Spleen (tissue), 11 donors: ENCODE data around the gene RAB22A. TPM values are rescaled to one million over a fixed set of nuclear protein-coding genes. Genes with fewer than 3 reads are reported as not detected.

Experiments used
- DNase-seq: peaks from one replicate; pipeline ENCODE4 v3.0.0-alpha.2; 2020
- H3K27ac ChIP-seq, 8 donors: fragments of 200-600 bp; sonication (generic) in 7 of 8; 1 replicate in 4 of 8; 2 replicates in 4 of 8; pipeline versions ENCODE4 v1.5.0 to v1.8.0; 2016 to 2021; ENCODE audit warnings: inconsistent platforms in 4 of 8, mild to moderate bottlenecking in 4 of 8, moderate library complexity in 1 of 8
- H3K27me3 ChIP-seq, 7 donors: fragments of 200-600 bp; sonication (generic) in 6 of 7; replicated peaks in 1 of 7; 1 replicate in 4 of 7; 2 replicates in 3 of 7; pipeline versions ENCODE4 v1.5.0 to v1.8.0; 2016 to 2021; ENCODE audit warnings: inconsistent platforms in 3 of 7, mild to moderate bottlenecking in 1 of 7
- H3K36me3 ChIP-seq, 6 donors: fragments of 200-600 bp; sonication (generic) in 5 of 6; 1 replicate in 4 of 6; 2 replicates in 2 of 6; pipeline versions ENCODE4 v1.5.0 to v1.8.0; 2016 to 2021; ENCODE audit warnings: inconsistent platforms in 2 of 6
- H3K4me1 ChIP-seq, 6 donors: fragments of 200-600 bp; sonication (generic) in 5 of 6; 1 replicate in 3 of 6; 2 replicates in 3 of 6; pipeline versions ENCODE4 v1.5.0 to v1.8.0; 2016 to 2021; ENCODE audit warnings: inconsistent platforms in 3 of 6
- H3K4me3 ChIP-seq, 8 donors: fragments of 200-600 bp; sonication (generic) in 7 of 8; 1 replicate in 4 of 8; 2 replicates in 4 of 8; pipeline versions ENCODE4 v1.5.0 to v1.8.0; 2016 to 2021; ENCODE audit warnings: inconsistent platforms in 4 of 8, mild to moderate bottlenecking in 4 of 8, moderate library complexity in 2 of 8
- H3K9me3 ChIP-seq, 8 donors: fragments of 200-600 bp; sonication (generic) in 7 of 8; 1 replicate in 4 of 8; 2 replicates in 4 of 8; pipeline versions ENCODE4 v1.5.0 to v1.8.0; 2016 to 2021; ENCODE audit warnings: inconsistent platforms in 4 of 8
- POLR2A ChIP-seq, 3 donors: fragments of 450-650 bp; IDR thresholded peaks; one replicate each; pipeline ENCODE4 v1.5.1; 2017; ENCODE audit warnings: antibody characterized with exemption in 3 of 3, mild to moderate bottlenecking in 1 of 3
- POLR2AphosphoS5 ChIP-seq, 3 donors: sonication (generic); formaldehyde crosslinking; IDR thresholded peaks; one replicate each; pipeline ENCODE4 v1.5.1; 2017; ENCODE audit warnings: antibody characterized with exemption in 3 of 3
- WGBS, 5 donors: extraction: QIAGEN DNeasy Blood & Tissue Kit in 3 of 5; methylation state at CpG; one replicate each; pipeline versions ENCODE4 v1.1.5 to v1.1.7; 2013 to 2018; 5-methylcytosine and 5-hydroxymethylcytosine counted together
- intact Hi-C: fragments of 100-400 bp; cut with DNase I; formaldehyde crosslinking; loops from one replicate; pipeline ENCODE4 v1.15.0; 2023; ENCODE audit warnings: low total_unique reads
- polyA plus RNA-seq, 3 donors: library from polyadenylated mRNA; stranded (reverse); fragments of 200-250 nt; gene quantifications; one replicate each; pipeline ENCODE4 v1.2.1, GENCODE V29; 2013
- total RNA-seq, 7 donors: library from RNA; depleted of rRNA in 3 of 7; stranded (reverse); fragments of >200 nt in 3 of 7; fragmentation: NEBNext Ultra II Directional in 4 of 7; extraction: Animal tissue kit (Norgen Biotek cat#: 25700) in 4 of 7; gene quantifications; one replicate each; pipeline versions ENCODE4 v1.1.0 to v1.2.1, GENCODE V29; 2016 to 2021
- TF ChIP-seq, protein P1 (sequence below), 11 experiments: fragments of 200-600 bp in 7 of 11; fragments of 450-650 bp in 4 of 11; sonication (generic) in 4 of 11; IDR thresholded peaks in 8 of 11; conservative IDR thresholded peaks in 3 of 11; 1 replicate in 7 of 11; 2 replicates in 4 of 11; pipeline versions ENCODE4 v1.4.0 to v1.8.0; 2016 to 2021; ENCODE audit warnings: antibody characterized with exemption in 11 of 11, inconsistent platforms in 4 of 11, mild to moderate bottlenecking in 1 of 11
- donor health status: healthy with polysubstance abuse.
- donor health status: DM: no; HTN: no; CAD: no; lungs with moderate emphysema.
- donor health status: DM: no; HTN: no; CAD: no.
- donor health status: Bipolar disorder and iron deficiency.
- donor health status: healthy.
- donor health status: DM: no; HTN: no; CAD: no.
- donor health status: DM: yes; HTN: yes; CAD: no.

Gene RAB22A
- total and polyA plus RNA-seq, 10 donors: 4.2 to 22.6 (median 17.5) TPM

DNA sequence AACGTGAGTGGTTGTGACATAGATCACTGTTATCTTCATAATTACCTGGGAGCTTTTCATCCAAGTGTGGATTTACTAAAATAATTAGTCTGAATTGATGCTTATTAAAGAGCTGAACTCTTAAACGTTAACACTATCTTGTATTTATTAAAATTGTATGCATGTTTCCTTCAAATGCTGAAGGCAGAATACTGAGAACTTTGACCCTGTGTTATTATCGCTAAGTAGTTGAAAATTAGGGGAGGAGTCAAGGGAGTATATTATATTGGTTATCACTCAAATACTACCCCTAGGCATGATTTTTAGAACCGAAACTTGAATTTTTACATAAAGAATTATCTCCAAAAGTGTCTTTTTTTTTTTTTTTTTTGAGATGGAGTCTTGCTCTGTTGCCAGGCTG lies 85.3 kb downstream of the RAB22A start:
- H3K9me3 ChIP-seq: no peaks in the 10 kb centered on the region
- H3K4me1 ChIP-seq: peaks cover 23 to 99% (median 74%) of the 10 kb centered on the region in 6 donors
- peaks cover 0 to 30% (median 0%) of the 10 kb centered on the region in 6 donors for H3K36me3 ChIP-seq
- WGBS, 5 donors: 81 to 90% (median 85%) methylated on average over 4 of the region's 4 CpGs
- H3K27me3 ChIP-seq: no peaks in the 10 kb centered on the region
- H3K27ac ChIP-seq: no peak overlapping the region
- intact Hi-C loops: loop anchor here (10.0 kb wide), 1 partner anchor 50 kb away; no protein-coding TSS in a partner anchor
- no peak for DNase-seq
- TF ChIP-seq POLR2AphosphoS5 (IDR thresholded peaks at IDR 0.05): no peak
- TF ChIP-seq, protein P1, sequence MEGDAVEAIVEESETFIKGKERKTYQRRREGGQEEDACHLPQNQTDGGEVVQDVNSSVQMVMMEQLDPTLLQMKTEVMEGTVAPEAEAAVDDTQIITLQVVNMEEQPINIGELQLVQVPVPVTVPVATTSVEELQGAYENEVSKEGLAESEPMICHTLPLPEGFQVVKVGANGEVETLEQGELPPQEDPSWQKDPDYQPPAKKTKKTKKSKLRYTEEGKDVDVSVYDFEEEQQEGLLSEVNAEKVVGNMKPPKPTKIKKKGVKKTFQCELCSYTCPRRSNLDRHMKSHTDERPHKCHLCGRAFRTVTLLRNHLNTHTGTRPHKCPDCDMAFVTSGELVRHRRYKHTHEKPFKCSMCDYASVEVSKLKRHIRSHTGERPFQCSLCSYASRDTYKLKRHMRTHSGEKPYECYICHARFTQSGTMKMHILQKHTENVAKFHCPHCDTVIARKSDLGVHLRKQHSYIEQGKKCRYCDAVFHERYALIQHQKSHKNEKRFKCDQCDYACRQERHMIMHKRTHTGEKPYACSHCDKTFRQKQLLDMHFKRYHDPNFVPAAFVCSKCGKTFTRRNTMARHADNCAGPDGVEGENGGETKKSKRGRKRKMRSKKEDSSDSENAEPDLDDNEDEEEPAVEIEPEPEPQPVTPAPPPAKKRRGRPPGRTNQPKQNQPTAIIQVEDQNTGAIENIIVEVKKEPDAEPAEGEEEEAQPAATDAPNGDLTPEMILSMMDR (IDR thresholded peaks at IDR 0.05 in 8 of 11, conservative IDR thresholded peaks at IDR 0.05 in 3 of 11): no peak
- TF ChIP-seq POLR2A (IDR thresholded peaks at IDR 0.05): no peak
- H3K4me3 ChIP-seq: no peak overlapping the region

DNA sequence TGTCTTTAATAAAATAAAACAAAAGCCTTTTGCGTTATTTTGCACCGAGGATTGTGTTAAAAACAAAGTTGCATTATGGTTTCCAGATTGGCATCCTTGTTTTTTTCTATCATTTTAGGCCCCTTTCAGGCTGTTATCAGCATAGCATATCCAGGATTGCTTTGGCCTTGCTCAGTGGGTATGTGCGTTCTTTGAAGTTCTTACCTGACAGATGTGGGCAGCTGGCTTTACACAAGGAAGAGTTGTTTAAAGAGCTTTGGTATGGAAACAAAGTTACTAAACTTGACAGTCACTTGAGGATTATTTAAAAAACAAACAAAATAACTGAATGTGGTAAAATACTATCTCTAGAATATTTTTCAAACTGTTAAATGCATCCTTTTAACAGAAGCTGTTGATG lies 86.1 kb downstream of the RAB22A start:
- DNase-seq: no peak
- H3K27me3 ChIP-seq: no peaks in the 10 kb centered on the region
- H3K4me1 ChIP-seq: peaks cover 19 to 99% (median 74%) of the 10 kb centered on the region in 6 donors
- WGBS, 5 donors: 92 to 96% (median 95%) methylated on average over 3 of the region's 3 CpGs
- intact Hi-C loops: loop anchor here (10.0 kb wide), 1 partner anchor 49 kb away; no protein-coding TSS in a partner anchor
- no peak overlapping the region for H3K27ac ChIP-seq
- no peaks in the 10 kb centered on the region for H3K9me3 ChIP-seq
- H3K4me3 ChIP-seq: no peak overlapping the region
- TF ChIP-seq, protein P1 (IDR thresholded peaks at IDR 0.05 in 8 of 11, conservative IDR thresholded peaks at IDR 0.05 in 3 of 11): no peak
- TF ChIP-seq POLR2AphosphoS5 (IDR thresholded peaks at IDR 0.05) (no peak), POLR2A (IDR thresholded peaks at IDR 0.05) (no peak)
- peaks cover 0 to 30% (median 0%) of the 10 kb centered on the region in 6 donors for H3K36me3 ChIP-seq

DNA sequence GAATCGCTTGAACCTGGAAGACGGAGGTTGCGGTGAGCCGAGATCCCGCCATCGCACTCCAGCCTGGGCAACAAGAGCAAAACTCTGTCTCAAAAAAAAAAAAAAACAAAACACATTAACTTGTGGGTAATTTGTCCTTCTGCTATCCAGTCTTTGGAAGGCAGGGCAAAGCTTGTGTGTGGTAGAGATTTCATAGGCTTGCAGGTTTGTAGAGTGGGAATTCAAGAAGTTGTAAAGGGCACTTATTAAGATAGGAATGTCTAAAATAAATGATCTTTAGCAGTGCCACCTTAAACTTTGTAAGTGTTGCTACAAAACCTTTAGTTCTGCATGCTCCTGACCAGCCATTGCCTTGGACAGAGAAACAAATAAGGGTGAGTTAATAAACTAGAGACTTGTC lies 87.9 kb downstream of the RAB22A start:
- Histone ChIP-seq H3K36me3 (peaks cover 0 to 15% (median 0%) of the 10 kb centered on the region in 6 donors), H3K27ac (no peak overlapping the region), H3K9me3 (no peaks in the 10 kb centered on the region), H3K4me1 (peaks cover 22 to 99% (median 73%) of the 10 kb centered on the region in 6 donors), H3K4me3 (no peak overlapping the region), H3K27me3 (no peaks in the 10 kb centered on the region)
- TF ChIP-seq, protein P1 (IDR thresholded peaks at IDR 0.05 in 8 of 11, conservative IDR thresholded peaks at IDR 0.05 in 3 of 11): no peak
- no peak for TF ChIP-seq POLR2AphosphoS5 (IDR thresholded peaks at IDR 0.05)
- WGBS, 5 donors: 92 to 100% (median 98%) methylated on average over 6 of the region's 6 CpGs
- no peak for DNase-seq
- intact Hi-C loops: loop anchor here (10.0 kb wide), 1 partner anchor 47 kb away; no protein-coding TSS in a partner anchor

DNA sequence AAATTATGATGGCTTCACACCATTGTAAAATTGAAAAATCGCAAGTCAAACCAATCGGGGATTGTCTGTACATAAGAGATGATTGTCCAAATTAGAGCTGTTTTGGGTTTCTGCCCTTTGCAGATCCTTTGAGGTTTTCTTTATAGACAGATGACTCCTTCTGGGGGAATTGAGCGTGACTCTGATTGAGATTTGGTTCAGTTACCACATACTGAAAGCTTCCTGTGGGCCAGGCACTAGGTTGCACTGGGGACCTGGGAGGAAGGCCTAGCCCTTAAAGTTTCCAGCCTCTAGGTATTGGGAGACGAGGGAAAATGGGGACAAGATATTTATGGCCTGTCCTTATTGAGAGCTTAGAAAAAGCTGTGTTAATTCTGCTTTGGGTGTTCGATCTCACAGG lies 88.7 kb downstream of the RAB22A start:
- no peaks in the 10 kb centered on the region for H3K9me3 ChIP-seq
- H3K27ac ChIP-seq: no peak overlapping the region
- TF ChIP-seq, protein P1 (IDR thresholded peaks at IDR 0.05 in 8 of 11, conservative IDR thresholded peaks at IDR 0.05 in 3 of 11): no peak
- no peak for TF ChIP-seq POLR2A (IDR thresholded peaks at IDR 0.05)
- TF ChIP-seq POLR2AphosphoS5 (IDR thresholded peaks at IDR 0.05): no peak
- WGBS, 5 donors: 79 to 83% (median 81%) methylated on average over 5 of the region's 5 CpGs
- no peaks in the 10 kb centered on the region for H3K27me3 ChIP-seq
- no peak overlapping the region for H3K4me3 ChIP-seq
- peaks cover 23 to 99% (median 73%) of the 10 kb centered on the region in 6 donors for H3K4me1 ChIP-seq
- DNase-seq: no peak
- H3K36me3 ChIP-seq: peaks cover 0 to 14% (median 0%) of the 10 kb centered on the region in 6 donors
- intact Hi-C loops: loop anchor here (10.0 kb wide), 1 partner anchor 47 kb away; no protein-coding TSS in a partner anchor
